ENCODE data around the gene TCERG1. TPM values are rescaled to one million over a fixed set of nuclear protein-coding genes. Genes with fewer than 3 reads are reported as not detected.

Gene TCERG1
- total RNA-seq, 1 experiment from 2014 or later = 112 TPM

GRCh38 chr5:146544232-146544631 lies 97.1 kb downstream of the TCERG1 start:
- Mint-ChIP-seq H3K4me3 (no peak overlapping the region), H3K4me1 (peaks cover 7% of the 10 kb centered on the region in 2 experiments), H3K9me3 (no peaks in the 10 kb centered on the region), H3K27ac (peak overlapping the region in 1 of 3 experiments; percentile 88; a peak in 1 of 7 replicates), H3K27me3 (ENCODE audit: low read depth) (no peaks in the 10 kb centered on the region; the same call in 1 of the 2 replicates), H3K36me3 (ENCODE audit: insufficient read depth in 1 of 3, low read depth in 3 of 3) (no peaks in the 10 kb centered on the region)
- H2BK20ac ChIP-seq (ENCODE audit: low read depth, low read length, poor library complexity, severe bottlenecking) = no peak overlapping the region
- no peaks in the 10 kb centered on the region for H4K20me1 ChIP-seq (ENCODE audit: control insufficient read depth, insufficient read depth, insufficient read length)
- no peak overlapping the region for H2BK120ac ChIP-seq (ENCODE audit: low read depth, low read length, poor library complexity, severe bottlenecking)
- no peak for TF ChIP-seq CTCF (conservative IDR thresholded peaks at IDR 0.05)
- DNase-seq = no peak
- H2AFZ ChIP-seq (ENCODE audit: low read length) = no peak overlapping the region
- no peak overlapping the region for H2BK12ac ChIP-seq (ENCODE audit: insufficient read length, low read depth, low read length)
- H3K9me3 ChIP-seq (ENCODE audit: control insufficient read depth, low read depth, low read length) = no peaks in the 10 kb centered on the region
- H3K79me1 ChIP-seq (ENCODE audit: insufficient read depth, low read depth, low read length, poor library complexity, severe bottlenecking) = no peaks in the 10 kb centered on the region
- no peaks in the 10 kb centered on the region for H3K79me2 ChIP-seq (ENCODE audit: insufficient read depth, low read length)
- no peak overlapping the region for H3K4me2 ChIP-seq (ENCODE audit: insufficient read depth, insufficient read length, low read length)
- no peak overlapping the region for H3T11ph ChIP-seq (ENCODE audit: low read length)
- no peak overlapping the region for H4K5ac ChIP-seq (ENCODE audit: insufficient read length, low read depth, low read length)
- no peak overlapping the region for H3K56ac ChIP-seq (ENCODE audit: insufficient read length, low read depth, low read length)
- H3K14ac ChIP-seq (ENCODE audit: insufficient read depth, low read length) = 0 out of 2 replicates have a peak overlapping the region, but pooled peaks have one; percentile 57
- no peaks in the 10 kb centered on the region for H3K27me3 ChIP-seq (ENCODE audit: insufficient read depth, low read length)
- H2AK5ac ChIP-seq (ENCODE audit: insufficient read length, low read length) = no peak overlapping the region
- no peak overlapping the region for H4K8ac ChIP-seq (replicated peaks; ENCODE audit: insufficient read length, low read depth, low read length)
- peaks cover 5% of the 10 kb centered on the region; the same call in 1 of the 2 replicates for H3K4me1 ChIP-seq (ENCODE audit: insufficient read depth, low read length)
- H3K23me2 ChIP-seq (ENCODE audit: insufficient read length, low read depth, low read length, poor library complexity, severe bottlenecking) = no peaks in the 10 kb centered on the region
- no peak overlapping the region for H3K18ac ChIP-seq (ENCODE audit: insufficient read length, low read depth, low read length)
- H3K27ac ChIP-seq (ENCODE audit: insufficient read length, low read depth, low read length) = no peak overlapping the region
- H3K4ac ChIP-seq (ENCODE audit: low read depth, low read length) = no peak overlapping the region
- H3K23ac ChIP-seq (ENCODE audit: insufficient read length, low read depth, low read length) = no peak overlapping the region
- H3K9ac ChIP-seq (ENCODE audit: extremely low read depth, insufficient read length, low read length) = no peak overlapping the region
- no peak overlapping the region for H2BK5ac ChIP-seq (ENCODE audit: insufficient read length, low read length)
- H2BK15ac ChIP-seq (ENCODE audit: low read depth, low read length) = no peak overlapping the region
- no peak overlapping the region for H4K91ac ChIP-seq (ENCODE audit: insufficient read length, low read depth, low read length)
